GM19455 (cell line): ENCODE measurements around the gene TBX5.

Source experiments
- ATAC-seq: cut with Tn5 transposase; IDR thresholded peaks from one replicate; pipeline ENCODE4 v1.9.1; 2021; ENCODE audit not compliant: unreplicated experiment

TBX5 gene

DNA sequence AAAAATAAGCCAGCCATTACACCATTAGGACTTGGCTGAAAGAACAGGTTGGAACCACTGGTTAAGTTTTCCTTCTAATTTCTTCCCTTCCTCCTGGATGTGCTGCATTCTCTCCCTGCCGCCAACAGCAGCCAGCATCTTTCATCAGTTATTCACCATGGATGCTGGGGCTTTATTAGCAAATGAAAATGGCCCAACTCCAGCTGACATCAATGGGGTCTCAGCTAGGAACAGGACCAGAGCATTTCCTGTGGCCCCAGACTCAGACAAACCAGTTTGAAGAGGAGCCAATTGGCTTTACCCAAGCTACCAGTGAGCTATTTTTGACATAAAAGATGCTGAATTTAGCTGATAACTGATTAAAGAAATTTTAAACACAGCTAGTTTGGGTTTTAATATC is 26.0 kb upstream of the TBX5 start:
- no peak for ATAC-seq

DNA sequence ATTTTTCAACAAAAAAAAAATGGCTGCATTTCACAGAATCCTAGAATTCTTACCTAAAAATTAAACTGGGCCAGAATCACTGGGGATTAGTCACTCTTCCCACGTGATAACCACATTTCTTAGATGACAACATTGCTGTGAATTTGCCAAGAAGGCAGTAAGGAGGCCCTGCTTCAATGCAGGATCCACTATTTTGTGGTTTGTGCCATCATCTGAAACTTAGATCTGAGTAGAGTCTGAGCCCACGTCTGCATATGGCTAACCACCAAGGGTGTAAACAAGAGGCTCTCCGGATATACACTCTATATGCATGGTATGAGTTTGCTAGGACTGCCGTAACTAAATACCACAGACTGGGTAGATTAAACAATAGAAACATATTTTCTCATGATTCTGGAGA is 24.4 kb upstream of the TBX5 start:
- ATAC-seq: no peak

DNA sequence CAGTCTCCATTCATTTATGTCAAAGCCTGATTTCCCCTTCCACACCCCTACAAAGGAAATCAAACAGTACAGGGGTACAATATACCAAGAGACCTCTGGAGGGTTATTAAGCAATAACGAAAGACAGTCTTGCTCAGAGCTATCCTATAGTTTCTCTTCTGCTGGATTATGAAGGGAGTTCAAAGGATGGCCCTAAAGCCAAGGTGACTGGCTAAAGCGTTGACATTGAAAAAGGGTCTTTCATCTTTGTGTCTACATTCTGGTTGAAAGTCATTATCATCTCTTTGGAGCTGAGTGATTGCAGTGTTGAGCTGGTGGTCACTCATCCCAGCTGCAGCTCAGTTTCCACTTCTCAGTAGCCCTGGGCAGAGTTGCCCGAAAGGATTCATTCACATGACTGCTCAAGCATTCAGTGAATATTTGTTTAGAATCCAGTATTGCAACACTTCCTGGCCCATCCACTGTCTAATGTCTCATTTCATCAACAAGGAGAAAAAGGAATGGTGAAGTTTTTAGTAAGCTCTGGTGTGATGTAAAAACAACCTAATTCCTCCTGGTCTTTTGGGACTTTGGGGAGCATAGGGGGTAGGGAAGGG is 19.2 kb upstream of the TBX5 start:
- ATAC-seq: no peak

DNA sequence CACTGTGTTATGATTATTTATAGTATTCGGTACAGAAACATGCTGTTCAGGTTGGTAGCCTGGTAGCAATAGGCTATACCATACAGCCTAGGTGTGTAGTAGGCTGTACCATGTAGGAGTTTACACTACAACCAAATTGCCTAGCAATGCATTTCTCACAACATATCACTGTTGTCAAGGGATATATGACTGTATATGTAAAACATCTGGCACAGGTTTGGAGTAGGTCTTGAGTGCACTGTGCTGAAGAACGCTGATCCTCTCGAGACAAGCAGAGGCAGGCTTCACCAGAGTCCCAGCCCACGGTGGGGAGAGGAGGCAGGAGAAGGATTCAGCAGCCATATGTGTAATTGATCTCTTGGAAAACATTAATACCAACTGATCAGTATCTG is 15.0 kb upstream of the TBX5 start:
- ATAC-seq: no peak

DNA sequence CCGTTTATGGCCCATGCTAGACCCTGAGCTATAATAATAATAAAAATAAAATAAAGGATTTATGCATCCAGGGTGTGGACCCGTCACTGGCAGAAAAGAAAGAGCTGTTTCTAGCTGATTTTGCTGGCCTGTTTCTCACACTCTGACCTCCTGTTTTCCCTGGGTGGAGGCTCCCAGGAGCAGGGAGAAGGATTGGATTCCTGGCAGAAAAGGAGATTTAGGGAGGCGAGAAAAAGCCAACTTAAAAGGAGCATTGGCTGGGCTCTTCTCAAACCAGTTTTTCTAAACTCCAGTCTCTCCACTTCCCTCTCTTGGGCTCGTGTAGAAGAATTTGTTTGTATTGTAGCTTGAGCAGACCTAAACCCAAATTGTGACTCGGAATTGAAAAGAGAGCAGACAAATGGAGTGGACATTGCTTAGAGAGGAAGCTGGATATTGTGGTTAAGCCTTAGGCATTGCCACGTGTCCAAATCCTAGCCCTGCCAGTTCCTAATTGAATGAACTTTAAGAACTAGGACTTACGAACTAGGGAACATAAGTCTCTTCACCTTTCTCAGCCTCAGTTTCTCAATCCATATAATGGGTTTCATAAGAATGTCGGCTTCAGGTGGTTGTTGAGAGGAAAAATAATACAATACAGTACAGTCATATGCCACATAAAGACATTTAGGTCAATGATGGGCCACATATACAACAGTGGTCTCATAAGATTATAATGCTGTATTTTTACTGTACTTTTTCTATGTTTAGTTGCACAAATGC is 14.4 kb upstream of the TBX5 start:
- no peak for ATAC-seq

DNA sequence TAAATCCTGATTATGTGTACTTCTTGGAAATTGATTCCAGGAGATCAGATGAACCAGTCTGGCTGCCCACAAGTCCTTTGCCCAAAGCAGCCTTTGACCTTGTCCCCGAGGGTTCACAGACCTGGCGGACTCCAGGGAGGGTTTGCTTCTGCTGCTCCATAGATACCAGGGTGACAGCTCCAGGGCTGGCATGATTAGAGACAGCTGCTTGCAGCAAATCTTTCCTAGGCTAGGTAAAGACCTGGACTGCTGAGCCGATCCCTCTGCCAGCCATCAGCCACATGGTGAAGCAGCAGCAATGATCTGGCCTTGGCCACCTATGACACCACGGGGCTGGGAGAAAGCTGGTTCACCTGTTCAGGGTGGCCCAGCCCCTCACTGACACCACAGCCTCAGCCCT is 10.1 kb upstream of the TBX5 start:
- no peak for ATAC-seq

DNA sequence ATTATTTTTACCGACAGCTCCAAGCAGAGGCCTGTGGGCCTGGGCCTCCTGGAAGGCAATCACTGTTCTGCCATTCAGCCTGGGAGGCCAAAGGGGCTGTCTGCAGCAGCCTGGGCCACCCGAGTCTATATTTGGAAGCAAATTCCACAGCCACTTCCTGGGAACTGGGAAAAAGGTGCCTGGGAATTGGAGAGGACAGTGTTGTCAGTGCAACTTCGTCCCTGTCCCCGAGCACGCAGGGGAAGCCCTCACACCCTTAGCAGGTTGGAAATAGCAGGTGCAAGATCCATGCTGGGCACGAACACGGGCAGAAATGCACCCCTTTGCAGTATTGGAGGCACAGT is 9.6 kb upstream of the TBX5 start:
- no peak for ATAC-seq

DNA sequence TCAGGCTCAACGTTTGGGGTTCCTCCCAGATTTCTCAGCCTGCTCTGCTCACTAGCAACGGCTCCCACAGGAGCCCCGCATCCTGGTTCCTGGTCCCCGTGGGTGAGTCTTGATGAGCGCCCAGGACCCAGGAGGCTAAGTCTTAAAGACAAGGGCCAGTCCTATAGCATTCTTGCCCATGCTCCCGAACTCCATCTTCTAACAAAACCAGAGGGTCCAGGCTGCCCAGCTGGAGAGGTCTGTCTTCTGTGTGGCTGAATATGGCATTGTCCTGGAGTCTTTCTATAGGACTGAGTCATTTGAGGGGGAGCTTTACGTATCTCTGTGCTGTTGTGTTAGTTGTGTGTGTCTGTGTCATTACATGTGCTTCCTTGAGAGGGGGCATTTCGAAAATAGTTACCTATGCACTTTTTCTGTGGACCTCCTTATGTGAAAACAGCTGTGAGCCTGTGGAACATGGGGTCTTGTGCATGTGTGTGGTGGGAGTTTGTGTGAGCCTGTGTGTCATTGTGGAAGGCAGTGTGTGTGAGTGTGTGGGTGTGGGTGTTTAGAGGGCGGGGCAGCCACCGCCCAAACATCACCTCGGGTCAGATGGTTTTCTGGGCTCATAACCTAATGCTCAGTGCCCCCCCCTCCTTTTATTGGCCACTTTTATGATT is 9.1 kb upstream of the TBX5 start:
- no peak for ATAC-seq

DNA sequence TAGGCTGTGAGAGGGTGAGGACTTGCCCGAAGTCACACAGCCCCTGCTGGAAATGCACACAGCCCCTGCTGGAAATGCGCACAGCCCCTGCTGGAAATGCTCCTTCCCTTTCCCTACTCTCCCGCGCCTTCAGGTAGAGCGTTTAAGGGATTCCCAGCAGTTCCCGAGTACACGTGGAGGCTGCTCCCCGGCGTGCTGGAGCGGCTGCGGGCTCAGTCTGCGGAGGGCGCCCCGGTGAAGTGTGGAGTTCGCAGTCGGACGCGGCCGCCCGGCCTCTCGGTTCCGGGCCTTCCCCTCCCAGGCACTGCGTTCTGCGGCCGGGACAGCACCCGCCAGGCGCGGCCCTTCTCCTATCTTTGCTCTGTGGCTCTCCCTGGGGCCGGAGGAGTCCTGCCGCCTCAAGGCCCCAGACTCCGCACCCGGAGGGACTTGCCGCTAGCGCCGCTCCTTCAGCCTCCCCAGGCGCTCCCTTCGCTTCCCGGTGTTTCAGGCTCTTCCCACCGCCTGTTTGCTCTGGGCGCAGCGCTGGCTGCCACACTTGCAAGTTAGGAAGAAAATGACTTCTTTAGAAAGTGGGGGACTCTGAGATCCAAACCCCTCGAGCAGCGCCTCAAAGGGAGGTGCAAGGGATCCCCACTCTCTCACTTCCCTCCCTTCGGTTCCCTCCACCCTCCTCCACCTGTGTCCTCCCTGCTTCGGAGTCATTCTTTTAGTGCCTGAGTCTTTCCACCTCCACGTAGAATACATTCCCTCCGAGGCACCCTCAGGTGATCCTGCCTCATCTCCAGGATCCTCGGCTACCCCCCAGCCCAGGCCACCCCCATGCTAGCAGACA is 8.3 kb upstream of the TBX5 start:
- no peak for ATAC-seq

DNA sequence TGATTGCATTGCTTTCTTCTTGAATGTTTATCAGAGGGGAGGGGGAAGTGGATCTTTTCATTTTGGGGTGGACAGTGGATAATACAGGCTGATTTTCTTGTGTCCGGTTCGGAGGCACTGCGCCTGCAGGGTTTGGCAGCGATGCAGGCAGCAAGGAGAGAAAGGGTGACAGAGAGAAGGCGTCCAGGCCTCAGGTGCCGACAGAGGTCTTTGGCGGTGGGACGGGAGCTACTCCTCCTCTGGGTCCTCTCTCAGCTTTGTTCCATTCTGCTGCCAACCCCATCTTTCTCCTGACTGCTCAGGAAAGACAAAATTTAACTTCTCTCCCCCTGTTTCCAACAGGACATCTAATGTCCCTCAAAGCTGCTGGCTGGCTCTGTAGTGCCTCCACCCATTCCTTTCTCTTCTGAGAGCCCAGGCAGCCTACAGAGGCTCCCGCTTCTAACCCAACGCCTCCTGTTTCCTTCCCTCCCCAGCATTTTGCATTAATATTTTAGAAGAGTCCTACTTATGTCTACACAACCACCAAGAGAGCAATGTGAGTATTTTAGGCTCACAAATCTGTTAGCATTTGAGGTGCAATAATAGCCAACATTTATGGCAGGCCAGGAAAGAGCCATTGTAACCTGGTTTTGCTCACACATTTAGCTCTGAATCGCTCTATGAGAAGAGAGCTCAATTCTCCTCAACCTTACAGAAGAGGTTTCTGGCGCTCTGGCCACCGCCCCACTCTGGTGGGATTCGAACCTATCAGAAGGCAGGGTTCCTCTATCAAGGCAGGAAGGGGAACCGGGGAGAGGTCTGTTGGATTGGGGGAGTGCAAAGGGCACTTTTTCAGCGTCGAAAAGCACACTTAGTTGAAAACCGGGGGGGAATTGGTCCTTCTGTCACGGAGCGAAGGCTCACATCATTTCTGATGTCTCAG is 7.1 kb upstream of the TBX5 start:
- no peak for ATAC-seq

DNA sequence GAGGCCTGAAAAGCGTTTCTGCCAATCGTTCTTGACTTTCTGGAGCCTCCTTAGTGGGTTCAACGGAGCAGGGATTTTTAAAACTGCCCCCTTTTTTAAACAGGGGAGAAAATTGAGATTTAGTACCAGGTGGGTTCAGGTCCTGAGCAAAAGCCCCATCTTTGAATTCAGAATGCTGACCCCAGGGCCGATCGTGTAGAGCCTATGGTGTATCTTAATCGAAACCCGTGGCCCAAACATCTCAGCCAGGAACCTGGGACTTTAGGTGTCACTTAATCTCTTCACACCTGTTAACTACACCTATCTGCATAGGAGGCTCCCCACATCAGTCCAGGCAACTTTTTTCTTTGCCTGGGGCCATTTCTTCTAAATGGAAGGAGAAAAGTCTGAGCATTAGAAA is 6.4 kb upstream of the TBX5 start:
- no peak for ATAC-seq

DNA sequence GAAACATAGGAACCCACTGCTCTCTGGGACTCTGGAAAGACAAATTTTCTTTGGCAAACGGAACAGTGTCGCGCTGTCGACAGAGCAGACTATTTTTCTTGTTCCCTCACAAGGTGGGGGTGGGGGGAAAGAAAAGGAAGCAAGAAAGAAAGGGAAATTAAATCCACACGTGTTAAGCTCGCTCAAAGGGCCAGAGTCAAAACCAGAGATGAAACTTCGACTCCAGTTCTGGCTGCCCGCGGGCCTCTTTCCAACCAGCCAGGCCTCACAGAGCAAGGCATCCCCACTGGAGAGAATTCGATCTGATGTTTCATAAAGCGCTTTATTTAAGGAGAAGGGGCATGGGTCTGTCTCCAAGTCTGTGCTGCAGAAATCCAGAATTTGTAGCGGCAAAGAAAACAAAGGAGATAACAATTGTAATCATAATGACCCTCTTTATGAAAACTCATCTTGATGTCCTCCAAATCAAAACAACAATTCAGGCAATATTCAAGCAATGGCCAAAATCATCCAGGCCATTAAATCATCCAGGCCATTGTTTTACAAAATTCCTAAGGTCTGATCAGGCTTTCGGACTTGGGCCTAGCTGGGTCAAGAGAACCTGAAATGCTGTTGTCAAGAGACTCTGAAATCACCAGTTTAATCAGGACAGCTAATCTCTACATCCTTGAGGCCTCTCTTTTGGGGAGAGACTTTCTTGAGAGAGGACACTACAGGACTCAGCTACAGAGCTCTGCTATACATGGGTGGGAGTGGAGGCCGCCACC is 5.3 kb upstream of the TBX5 start:
- no peak for ATAC-seq

DNA sequence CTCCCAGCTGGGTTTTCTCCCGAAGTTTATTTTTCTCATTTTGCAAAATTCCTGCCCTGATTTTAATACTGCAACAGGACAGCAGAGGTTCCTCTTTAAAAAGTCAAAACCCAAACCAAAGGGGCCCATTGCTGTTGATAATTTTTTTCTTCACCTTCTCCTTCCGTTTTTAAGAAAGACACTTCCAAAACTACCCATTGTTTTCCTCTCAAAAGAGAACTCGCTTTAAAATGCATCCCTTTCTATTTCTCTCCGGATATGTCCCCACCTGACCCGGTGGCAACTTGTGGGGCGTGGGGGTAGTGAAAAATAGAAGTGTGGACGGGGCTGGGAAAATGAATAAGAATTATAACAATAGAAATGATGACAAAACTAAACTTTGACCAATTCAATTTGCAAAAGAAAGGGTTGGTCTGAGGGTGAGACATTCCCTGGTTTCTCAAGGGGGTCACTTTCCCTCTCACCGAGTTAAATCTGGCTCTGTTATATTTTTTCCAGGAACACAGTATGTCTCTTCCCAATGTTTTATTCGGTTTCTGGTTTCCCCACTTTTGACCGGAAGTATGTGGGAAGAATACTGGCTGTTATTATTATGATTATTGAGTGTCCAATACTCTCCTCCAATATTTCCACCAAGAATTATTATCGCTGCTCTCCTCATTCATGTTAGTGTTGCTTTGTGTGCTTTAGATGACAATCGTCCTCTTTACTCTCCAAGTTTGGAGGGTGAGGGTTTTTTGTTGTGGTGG is 4.1 kb upstream of the TBX5 start:
- no peak for ATAC-seq

DNA sequence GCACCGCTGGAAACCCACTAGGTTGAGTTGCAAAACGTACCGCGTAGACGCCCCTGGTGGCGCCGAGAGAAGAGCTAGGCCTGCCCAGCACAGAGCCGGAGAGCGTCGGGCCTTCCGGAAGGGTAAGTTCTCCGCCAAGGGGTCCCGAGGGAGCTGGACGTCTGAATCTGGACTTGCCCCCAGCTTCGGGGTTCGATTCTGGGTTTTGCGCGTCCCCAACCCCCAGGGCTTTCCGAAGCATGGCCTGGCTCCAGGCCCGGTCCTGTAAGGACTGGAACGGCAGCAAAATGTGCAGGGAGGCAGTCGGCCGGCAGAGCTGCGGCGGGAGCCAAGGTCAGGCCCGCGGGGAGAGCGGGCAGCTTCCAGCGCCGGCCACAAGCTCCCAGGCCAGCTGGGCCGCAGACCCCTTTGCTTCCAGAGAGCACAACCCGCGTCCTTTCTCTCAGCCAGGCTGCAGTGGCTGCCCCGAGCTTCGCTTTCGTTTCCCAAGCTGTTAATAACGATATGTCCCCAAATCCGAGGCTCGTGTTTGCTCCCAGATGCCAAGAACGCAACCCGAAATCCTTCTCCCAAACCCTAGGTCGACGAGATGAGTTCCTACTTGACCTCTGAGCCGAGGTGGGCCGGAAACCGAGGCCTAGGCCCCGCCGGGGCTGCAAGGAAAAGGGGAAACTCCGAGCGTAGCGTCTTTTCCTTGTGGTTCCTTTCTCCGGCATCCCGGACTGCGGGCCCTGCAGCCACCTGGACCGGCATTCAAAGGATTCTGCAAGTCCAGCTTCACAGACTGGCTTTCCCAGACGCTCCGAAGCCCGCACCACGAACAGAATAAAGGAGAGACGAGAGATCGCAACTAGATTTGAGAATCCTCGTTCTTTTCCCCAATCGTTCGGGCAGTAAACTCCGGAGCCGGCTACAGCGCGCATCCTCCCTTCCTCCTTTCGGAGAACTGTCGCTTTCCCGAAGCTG is 3.2 kb upstream of the TBX5 start:
- no peak for ATAC-seq

DNA sequence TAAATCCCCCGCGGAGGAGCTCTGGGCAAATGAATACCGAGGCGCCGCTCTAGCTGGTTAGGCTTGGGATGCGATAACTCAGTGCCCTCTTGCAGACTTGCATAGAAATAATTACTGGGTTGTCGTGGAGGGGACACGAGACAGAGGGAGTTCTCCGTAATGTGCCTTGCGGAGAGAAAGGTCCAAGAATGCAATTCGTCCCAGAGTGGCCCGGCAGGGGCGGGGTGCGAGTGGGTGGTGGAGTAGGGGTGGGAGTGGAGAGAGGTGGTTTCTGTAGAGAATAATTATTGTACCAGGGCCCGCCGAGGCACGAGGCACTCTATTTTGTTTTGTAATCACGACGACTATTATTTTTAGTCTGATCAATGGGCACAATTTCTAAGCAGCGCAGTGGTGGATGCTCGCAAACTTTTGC is 2.5 kb upstream of the TBX5 start:
- no peak for ATAC-seq

DNA sequence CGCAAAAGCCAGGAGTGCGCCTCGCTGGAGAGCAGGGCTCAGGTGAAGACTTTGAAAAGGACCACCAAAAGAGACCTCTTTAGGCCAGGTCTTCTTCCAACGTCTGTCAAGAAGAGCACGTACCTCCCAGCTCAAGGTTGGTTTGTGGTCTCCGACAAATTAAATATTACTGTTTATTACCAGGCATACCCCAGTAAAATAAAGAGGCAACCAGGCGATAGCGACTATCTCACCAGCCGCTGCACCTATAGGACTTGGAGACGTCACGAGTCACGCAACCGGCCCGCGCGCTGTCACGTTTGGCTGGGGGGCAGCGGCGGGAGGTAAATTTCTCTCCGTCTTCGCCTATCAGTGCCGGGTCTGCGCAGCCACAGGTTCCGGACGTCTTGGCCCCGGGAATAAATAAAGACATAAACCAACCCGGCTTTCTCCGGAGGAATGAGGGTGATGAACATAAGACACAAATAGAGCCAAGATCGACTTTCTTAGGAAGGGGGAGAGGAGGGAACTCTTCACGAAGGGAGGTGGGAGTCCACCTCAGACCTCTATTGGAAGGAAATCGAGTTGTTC is 2.0 kb upstream of the TBX5 start:
- no peak for ATAC-seq

DNA sequence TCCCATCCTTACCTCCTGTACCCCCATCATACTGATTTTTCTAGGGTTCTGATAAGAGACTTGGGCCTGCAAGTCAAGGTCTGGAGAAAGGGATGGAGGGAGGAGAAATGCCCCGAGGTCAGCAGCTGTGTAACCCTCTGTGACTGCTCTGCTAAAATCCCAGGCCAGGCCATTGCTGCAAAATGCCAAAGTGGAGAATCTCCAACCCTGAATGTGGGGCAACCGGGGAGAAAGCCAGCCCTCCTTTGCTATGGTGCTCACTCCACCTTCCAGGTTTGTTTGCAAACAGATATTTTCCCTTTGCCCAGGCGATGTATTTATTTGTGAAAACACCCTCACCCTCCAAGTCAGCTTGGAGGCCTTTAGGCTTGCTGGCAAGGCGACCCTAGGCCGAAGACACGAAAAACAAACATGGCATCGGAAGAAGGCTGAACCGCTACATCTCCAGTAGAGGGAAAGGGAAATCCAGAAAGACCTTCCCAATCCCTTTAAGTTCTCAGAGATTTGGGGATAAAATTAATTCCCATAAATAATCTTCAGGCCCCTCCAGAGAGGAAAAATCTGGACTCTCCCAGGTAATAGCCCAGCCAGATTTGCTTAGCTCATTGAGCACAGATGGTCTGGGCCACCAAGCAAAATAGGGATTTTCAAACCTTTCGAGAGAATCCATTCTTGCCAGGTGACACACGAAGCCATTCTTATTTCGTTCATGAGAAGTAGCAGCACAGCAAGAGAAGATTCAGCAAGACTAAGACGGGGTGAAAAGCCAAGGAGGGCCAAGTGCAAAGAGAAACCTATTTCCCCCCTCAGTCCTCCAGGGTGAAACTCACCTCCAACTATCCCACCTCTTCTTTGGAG is 1.3 kb upstream of the TBX5 start:
- no peak for ATAC-seq
